GM10248 (cell line): ENCODE measurements around the gene TPM2.

Experiments
- CTCF ChIA-PET: fragments of 300-600 bp; sonication (Branson Sonifier 250); formaldehyde crosslinking; extraction: SDS; loops from one replicate; lab custom pipeline; 2021; ENCODE audit warnings: antibody characterized with exemption; lab: Yijun Ruan, JAX
- POLR2A ChIA-PET: fragments of 350-650 bp; sonication (Branson Sonifier 250); formaldehyde crosslinking; extraction: SDS; loops from one replicate; lab custom pipeline; 2020; ENCODE audit warnings: antibody characterized with exemption; lab: Yijun Ruan, JAX
- DNase-seq: peaks from one replicate; pipeline ENCODE4 v3.0.0; 2012; ENCODE audit errors: extremely low spot score
- TF ChIP-seq, protein P1 (sequence below): IDR thresholded peaks from 2 replicates; pipeline ENCODE4 v1.5.1; 2012; ENCODE audit warnings: mild to moderate bottlenecking, low read depth; ENCODE audit errors: extremely low read depth, missing control alignments, control extremely low read depth

The TPM2 gene

DNA sequence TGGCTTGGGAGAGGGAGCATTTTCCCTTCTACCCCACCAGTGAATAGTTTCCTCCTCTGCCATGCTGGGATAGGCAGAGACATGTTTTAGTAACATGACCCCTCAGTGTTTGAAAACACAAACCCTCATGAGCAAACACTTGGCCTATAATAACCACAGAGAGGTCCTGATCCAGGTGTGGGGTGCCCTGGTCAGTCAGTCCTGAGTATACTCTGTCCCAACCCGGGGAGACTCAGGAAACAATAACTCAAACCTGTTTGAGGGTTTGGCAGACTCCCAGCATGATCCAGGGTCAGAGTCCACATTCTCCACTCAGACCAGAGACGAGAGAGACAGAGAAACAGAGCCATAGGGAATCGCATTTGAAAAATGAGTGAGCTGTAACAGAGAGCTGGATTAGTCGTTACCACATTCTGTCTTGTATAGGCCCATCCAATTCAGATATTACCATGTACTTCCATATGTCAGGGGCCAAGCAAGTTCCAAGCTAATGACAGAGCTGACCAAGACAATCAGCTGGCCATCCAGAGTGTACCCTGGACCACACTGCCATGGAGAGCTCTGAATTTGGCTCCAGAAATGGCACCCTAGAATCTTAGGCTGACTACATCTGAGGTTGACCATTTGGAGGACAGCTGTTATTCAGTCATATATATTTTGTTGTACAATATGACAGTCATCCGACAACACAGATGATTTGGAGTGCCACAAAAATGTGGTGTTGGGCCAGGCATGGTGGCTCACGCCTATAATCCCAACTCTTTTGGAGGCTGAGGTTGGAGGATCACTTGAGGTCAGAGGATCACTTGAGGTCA is 20.2 kb downstream of the TPM2 start:
- TF ChIP-seq, protein P1, sequence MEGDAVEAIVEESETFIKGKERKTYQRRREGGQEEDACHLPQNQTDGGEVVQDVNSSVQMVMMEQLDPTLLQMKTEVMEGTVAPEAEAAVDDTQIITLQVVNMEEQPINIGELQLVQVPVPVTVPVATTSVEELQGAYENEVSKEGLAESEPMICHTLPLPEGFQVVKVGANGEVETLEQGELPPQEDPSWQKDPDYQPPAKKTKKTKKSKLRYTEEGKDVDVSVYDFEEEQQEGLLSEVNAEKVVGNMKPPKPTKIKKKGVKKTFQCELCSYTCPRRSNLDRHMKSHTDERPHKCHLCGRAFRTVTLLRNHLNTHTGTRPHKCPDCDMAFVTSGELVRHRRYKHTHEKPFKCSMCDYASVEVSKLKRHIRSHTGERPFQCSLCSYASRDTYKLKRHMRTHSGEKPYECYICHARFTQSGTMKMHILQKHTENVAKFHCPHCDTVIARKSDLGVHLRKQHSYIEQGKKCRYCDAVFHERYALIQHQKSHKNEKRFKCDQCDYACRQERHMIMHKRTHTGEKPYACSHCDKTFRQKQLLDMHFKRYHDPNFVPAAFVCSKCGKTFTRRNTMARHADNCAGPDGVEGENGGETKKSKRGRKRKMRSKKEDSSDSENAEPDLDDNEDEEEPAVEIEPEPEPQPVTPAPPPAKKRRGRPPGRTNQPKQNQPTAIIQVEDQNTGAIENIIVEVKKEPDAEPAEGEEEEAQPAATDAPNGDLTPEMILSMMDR = no peak
- CTCF ChIA-PET = interaction anchor here (0.9 to 3.6 kb wide), 9 partner anchors 8 to 66 kb away, joined by 3 to 29 read pairs (median 5); partner anchors contain the start of genes CCDC107 and RMRP
- POLR2A ChIA-PET = no interaction called here

DNA sequence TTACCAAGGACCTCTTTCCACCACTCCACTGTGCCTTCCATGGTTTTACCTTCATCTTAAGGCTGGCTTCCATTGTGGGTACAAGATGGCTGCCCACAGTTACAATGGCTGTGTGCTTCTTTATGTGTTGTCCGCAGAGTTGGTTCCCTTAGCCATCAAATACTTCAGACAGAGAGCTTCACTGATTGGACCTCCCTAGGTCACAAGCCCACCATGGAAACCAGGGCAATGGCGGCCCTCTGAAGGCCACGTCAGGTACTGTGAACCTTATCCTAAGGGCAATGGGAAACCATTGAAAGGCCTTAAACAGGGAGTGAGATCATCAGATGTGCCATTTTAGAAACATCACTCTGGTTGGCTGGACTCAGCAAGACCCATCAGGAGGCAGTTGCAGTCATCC is 21.8 kb downstream of the TPM2 start:
- CTCF ChIA-PET = interaction anchor here (0.8 to 4.8 kb wide), 2 partner anchors 9 to 29 kb away, joined by 3 to 46 read pairs; no protein-coding TSS in a partner anchor

More for the DNA sequence above, 20.2 kb downstream of the TPM2 start:
- no peak for DNase-seq

DNA sequence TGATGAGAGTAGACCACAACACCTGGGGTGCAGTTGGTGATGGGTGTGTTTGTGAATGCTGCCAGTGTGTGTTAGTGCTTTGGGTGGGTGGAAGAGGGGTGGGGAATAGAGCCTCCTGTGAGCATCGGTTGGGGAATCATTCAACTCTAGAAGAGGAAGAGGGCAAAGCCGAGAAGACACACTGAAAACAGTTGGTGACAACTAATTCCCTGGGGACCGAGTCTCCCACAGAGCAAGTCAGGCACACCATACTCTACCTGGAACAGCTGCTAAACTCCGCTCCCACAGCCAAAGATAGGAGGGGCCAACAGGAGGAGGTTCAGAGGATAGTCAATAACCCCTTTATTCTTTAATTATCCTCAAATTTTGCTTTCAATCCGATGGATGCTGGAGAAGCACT is 23.2 kb downstream of the TPM2 start:
- POLR2A ChIA-PET = no interaction called here
- TF ChIP-seq, protein P1 = no peak
- no peak for DNase-seq
- CTCF ChIA-PET = interaction anchor here (0.9 to 4.8 kb wide), 3 partner anchors 9 to 30 kb away, joined by 3 to 46 read pairs (median 11); partner anchors contain the start of gene RMRP

More for the DNA sequence above, 21.8 kb downstream of the TPM2 start:
- POLR2A ChIA-PET = no interaction called here
- TF ChIP-seq, protein P1 = no peak
- no peak for DNase-seq

DNA sequence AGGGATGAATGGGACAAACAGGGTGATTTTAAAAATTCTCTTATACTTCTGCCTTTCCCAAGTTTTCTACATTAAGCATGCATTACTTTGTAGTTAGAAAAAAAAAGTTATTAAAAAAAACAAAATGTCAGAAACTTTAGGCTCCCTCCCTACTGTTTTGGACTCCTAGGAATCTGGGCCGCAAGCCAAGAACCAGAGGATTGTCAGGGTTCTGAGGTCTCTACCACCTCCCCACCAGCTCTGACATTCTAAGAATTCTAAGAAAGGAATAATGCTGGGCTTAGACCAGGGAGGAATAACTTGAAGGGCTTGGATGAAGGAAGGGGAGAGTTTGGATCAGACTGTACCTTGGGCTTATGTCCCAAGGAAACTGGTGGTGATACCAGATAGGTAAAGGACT is 23.7 kb downstream of the TPM2 start:
- ChIA-PET POLR2A (no interaction called here), CTCF (interaction anchor here (0.6 to 12.2 kb wide), 9 partner anchors 8 to 146 kb away, joined by 3 to 138 read pairs (median 10); partner anchors contain the start of genes RMRP and SPAG8)
- TF ChIP-seq, protein P1 = no peak
- DNase-seq = no peak

DNA sequence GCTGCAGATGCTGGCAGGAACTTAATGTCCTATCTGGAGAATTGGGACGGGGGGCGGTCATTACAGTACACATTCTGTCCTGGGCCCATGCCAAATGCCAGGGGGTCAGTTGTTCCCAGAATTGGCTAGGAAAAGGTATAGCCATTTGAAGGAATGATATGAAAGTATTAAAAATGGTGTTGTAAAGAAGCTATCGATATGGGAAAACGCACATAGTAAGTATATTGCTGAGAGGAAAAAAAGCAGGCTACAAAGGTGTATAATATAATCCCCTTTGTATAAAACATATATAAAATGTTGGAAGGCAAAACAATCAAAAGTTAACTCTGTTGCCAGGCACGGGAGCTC is 24.3 kb downstream of the TPM2 start:
- CTCF ChIA-PET = interaction anchor here (0.6 to 12.2 kb wide), 13 partner anchors 12 to 161 kb away, joined by 3 to 138 read pairs (median 5); partner anchors contain the start of gene SPAG8
- no peak for DNase-seq
- TF ChIP-seq, protein P1 = no peak
- POLR2A ChIA-PET = no interaction called here

DNA sequence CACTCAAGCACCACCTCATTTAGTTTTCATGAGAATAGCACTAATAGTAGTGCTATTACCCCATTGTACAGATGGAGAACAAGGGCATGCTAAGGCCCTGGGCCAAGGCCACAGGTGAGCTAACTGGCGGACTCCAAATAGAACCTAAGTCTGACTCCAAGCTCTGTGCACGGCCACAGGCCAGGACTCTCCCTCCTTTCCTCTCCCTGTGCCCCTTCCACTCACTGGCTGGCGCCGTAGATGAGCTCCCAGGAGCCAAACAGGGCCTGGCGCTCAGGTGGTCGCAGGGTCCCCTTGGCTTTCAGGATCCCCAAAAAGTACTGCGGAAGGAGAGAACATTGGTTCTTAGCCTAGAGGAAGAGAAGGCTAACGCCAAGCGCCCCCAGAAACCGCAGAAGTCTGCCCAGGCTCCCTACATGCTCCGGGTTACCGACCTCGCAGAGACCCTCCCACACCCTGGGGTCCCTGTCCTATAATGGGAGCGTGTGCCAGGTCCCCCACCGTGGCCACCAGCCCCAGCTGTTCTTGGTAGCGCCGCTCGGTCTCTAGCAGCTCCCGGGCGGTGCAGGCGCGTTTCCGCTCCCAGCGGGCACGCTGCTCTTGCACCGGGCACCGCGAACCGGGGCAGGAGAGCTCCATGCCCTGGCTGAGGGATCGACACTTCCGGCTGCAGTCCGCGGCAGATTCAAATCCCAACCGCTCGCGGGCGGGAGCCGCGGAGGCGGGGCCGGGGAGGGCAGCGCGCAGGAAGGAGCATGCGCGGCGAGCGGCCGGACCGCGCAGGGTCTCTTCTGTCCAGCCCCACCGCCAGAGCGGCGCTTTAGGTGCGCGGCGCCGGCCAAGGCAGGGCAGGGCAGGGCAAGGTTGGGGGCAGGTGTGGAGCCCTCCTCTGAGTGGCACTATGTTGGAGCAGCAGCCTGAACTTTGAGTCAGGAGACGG is 24.9 kb downstream of the TPM2 start, which contains the start of gene ARHGEF39:
TSS of gene ARHGEF39 (minus strand) at position 665 of the 940 bp plus-strand sequence. CDS start at position 639, 26 bp downstream.
- POLR2A ChIA-PET = no interaction called here
- TF ChIP-seq, protein P1 = peak; percentile 61
- CTCF ChIA-PET = interaction anchor here (0.7 to 12.2 kb wide), 18 partner anchors 8 to 162 kb away, joined by 3 to 138 read pairs (median 4); partner anchors contain the start of genes CA9 and SPAG8
- peak; percentile 93 for DNase-seq
